Cardiac fibroblast (primary cell): ENCODE results near the gene PAMR1.

Source experiments
- DNase-seq, 2 donors: peaks; one replicate each; pipeline versions ENCODE4 v3.0.0 to v3.0.0-alpha.2; 2010; ENCODE audit warnings: low read depth in 2 of 2
- H3K4me3 ChIP-seq, 2 donors: replicated peaks in 1 of 2; 1 replicate in 1 of 2; 2 replicates in 1 of 2; pipeline ENCODE4 v1.5.1; 2011; ENCODE audit warnings: low read depth in 2 of 2, low read length in 2 of 2, mild to moderate bottlenecking in 2 of 2, moderate library complexity in 1 of 2
- CTCF ChIP-seq: IDR thresholded peaks from one replicate; pipeline ENCODE4 v1.5.1; 2011; ENCODE audit warnings: low read depth, mild to moderate bottlenecking, low read length, inconsistent platforms

Gene PAMR1

GRCh38 chr11:35507688-35508087 lies 17.7 kb downstream of the PAMR1 start:
- DNase-seq = peak in 1 of 2 donors; percentile 46
- H3K4me3 ChIP-seq = no peak overlapping the region
- peak; percentile 11 for TF ChIP-seq CTCF

- DNase-seq = no peak
- TF ChIP-seq CTCF = no peak
- H3K4me3 ChIP-seq = no peak overlapping the region
These were observed 23.6 kb downstream of the PAMR1 start for GRCh38 chr11:35501776-35502175.

- H3K4me3 ChIP-seq = no peak overlapping the region
- no peak for TF ChIP-seq CTCF
- DNase-seq = no peak
These were observed 24.7 kb downstream of the PAMR1 start for GRCh38 chr11:35500744-35501143.

- no peak for DNase-seq
- no peak overlapping the region for H3K4me3 ChIP-seq
- TF ChIP-seq CTCF = no peak
These were observed 29.0 kb downstream of the PAMR1 start for GRCh38 chr11:35496416-35496815.

- no peak for DNase-seq
- TF ChIP-seq CTCF = no peak
- H3K4me3 ChIP-seq = no peak overlapping the region
These were observed 30.4 kb downstream of the PAMR1 start for GRCh38 chr11:35494957-35495490.

GRCh38 chr11:35491231-35491871 lies 34.1 kb downstream of the PAMR1 start:
- H3K4me3 ChIP-seq = no peak overlapping the region
- no peak for TF ChIP-seq CTCF
- DNase-seq = peak; percentile 81 to 86

- no peak overlapping the region for H3K4me3 ChIP-seq
- DNase-seq = peak; percentile 39 to 54
- no peak for TF ChIP-seq CTCF
These were observed 37.3 kb downstream of the PAMR1 start for GRCh38 chr11:35488117-35488516.
